MCF 10A (cell line): Measurements from ENCODE around the gene GRIP1. TPM values are rescaled to one million over a fixed set of nuclear protein-coding genes. Genes with fewer than 3 reads are reported as not detected.

ENCODE experiments used
- BruUV-seq: library from RNA; stranded (reverse); fragments of 400-500 nt; replicated peaks from 2 replicates; lab custom pipeline; 2021; lab: Mats Ljungman, UMichigan
- CTCF ChIA-PET: fragments of 300-600 bp; sonication (Branson Sonifier 250); formaldehyde crosslinking; extraction: SDS; loops from one replicate; lab custom pipeline; 2021; ENCODE audit warnings: antibody characterized with exemption, inconsistent platforms; lab: Yijun Ruan, JAX
- POLR2A ChIA-PET: fragments of 300-600, 350-650 bp; sonication (Branson Sonifier 250); formaldehyde crosslinking; extraction: SDS; loops from one replicate; lab custom pipeline; 2020; ENCODE audit warnings: antibody characterized with exemption, inconsistent platforms; lab: Yijun Ruan, JAX
- DNase-seq: peaks from one replicate; pipeline ENCODE4 v3.0.0-alpha.2; 2018; ENCODE audit not compliant: unreplicated experiment
- H3K27ac Mint-ChIP-seq: one replicate; pipeline ENCODE4 v1.8.0; 2022; ENCODE audit warnings: mild to moderate bottlenecking, low read depth, mixed read lengths; ENCODE audit not compliant: unreplicated experiment
- H3K27me3 Mint-ChIP-seq: one replicate; pipeline ENCODE4 v1.8.0; 2022; ENCODE audit warnings: mixed read lengths; ENCODE audit not compliant: insufficient read depth, unreplicated experiment
- H3K36me3 Mint-ChIP-seq: one replicate; pipeline ENCODE4 v1.8.0; 2022; ENCODE audit warnings: mild to moderate bottlenecking, moderate library complexity, mixed read lengths; ENCODE audit not compliant: insufficient read depth, unreplicated experiment
- H3K4me1 Mint-ChIP-seq: one replicate; pipeline ENCODE4 v1.8.0; 2022; ENCODE audit warnings: mixed read lengths; ENCODE audit not compliant: insufficient read depth, unreplicated experiment
- H3K4me3 Mint-ChIP-seq: one replicate; pipeline ENCODE4 v1.8.0; 2022; ENCODE audit warnings: mild to moderate bottlenecking, moderate library complexity, mixed read lengths; ENCODE audit not compliant: unreplicated experiment
- H3K9me3 Mint-ChIP-seq: one replicate; pipeline ENCODE4 v1.8.0; 2022; ENCODE audit warnings: mixed read lengths; ENCODE audit not compliant: unreplicated experiment
- intact Hi-C: fragments of 100-400 bp; cut with micrococcal nuclease; formaldehyde crosslinking; loops from 2 replicates; pipeline ENCODE4 v1.14.1; 2022
- total RNA-seq: library from RNA; stranded (reverse); gene quantifications from 2 replicates; pipeline ENCODE4 v1.2.3, GENCODE V29; 2022
- TF ChIP-seq, protein P1 (sequence below): fragments of 200-600 bp; IDR thresholded peaks from one replicate; pipeline ENCODE4 v1.8.0; 2022; ENCODE audit warnings: antibody characterized with exemption, mild to moderate bottlenecking; ENCODE audit not compliant: unreplicated experiment

The GRIP1 gene
- total RNA-seq, 1 experiment from 2014 or later = 8.2 TPM

GRCh38 chr12:66698558-66698957 is 19.7 kb upstream of the GRIP1 start:
- ChIA-PET CTCF (interaction anchor here (1.2 to 2.0 kb wide), 3 partner anchors 10 to 553 kb away, joined by 4 to 8 read pairs (median 5); no protein-coding TSS in a partner anchor), POLR2A (no interaction called here)
- no peak overlapping the region for H3K27ac Mint-ChIP-seq
- no peaks in the 10 kb centered on the region for H3K9me3 Mint-ChIP-seq
- intact Hi-C loops = no loop called here
- no peaks in the 10 kb centered on the region for H3K4me1 Mint-ChIP-seq
- no peaks in the 10 kb centered on the region for H3K36me3 Mint-ChIP-seq
- no peak for DNase-seq
- BruUV-seq = no TSS peak
- H3K27me3 Mint-ChIP-seq = peaks cover 75% of the 10 kb centered on the region
- TF ChIP-seq, protein P1, sequence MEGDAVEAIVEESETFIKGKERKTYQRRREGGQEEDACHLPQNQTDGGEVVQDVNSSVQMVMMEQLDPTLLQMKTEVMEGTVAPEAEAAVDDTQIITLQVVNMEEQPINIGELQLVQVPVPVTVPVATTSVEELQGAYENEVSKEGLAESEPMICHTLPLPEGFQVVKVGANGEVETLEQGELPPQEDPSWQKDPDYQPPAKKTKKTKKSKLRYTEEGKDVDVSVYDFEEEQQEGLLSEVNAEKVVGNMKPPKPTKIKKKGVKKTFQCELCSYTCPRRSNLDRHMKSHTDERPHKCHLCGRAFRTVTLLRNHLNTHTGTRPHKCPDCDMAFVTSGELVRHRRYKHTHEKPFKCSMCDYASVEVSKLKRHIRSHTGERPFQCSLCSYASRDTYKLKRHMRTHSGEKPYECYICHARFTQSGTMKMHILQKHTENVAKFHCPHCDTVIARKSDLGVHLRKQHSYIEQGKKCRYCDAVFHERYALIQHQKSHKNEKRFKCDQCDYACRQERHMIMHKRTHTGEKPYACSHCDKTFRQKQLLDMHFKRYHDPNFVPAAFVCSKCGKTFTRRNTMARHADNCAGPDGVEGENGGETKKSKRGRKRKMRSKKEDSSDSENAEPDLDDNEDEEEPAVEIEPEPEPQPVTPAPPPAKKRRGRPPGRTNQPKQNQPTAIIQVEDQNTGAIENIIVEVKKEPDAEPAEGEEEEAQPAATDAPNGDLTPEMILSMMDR = no peak
- no peak overlapping the region for H3K4me3 Mint-ChIP-seq

DNA sequence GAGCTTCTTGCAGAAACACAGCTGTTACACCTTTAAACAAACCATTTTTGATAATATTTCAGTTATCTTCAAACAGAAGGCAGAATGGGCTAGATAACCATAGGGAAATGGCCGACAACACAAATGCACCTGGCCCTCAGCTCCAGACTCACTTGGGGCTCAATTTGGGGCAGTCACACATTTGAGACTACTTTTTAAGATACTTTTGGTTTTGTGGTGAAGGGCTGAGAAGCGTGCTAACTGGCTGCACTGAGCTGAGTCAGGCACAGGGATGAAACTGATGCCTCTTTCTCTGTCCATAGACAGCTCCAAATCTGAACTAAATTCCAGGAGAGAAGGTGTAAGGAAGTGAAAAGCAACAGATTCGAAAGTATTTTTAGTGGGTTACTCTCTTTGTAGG is 18.5 kb upstream of the GRIP1 start:
- TF ChIP-seq, protein P1 = no peak

GRCh38 chr12:66694666-66695613 is 16.1 kb upstream of the GRIP1 start:
- BruUV-seq = no TSS peak
- H3K36me3 Mint-ChIP-seq = no peaks in the 10 kb centered on the region
- H3K4me3 Mint-ChIP-seq = no peak overlapping the region
- H3K27me3 Mint-ChIP-seq = peaks cover 43% of the 10 kb centered on the region
- no peak for DNase-seq
- H3K4me1 Mint-ChIP-seq = no peaks in the 10 kb centered on the region
- intact Hi-C loops = loop anchor here (1.0 to 5.0 kb wide), 5 partner anchors 288 to 548 kb away; no protein-coding TSS in a partner anchor
- TF ChIP-seq, protein P1 = no peak
- ChIA-PET POLR2A (interaction anchor here (0.6 kb wide), 1 partner anchor 1698 kb away, joined by 3 read pairs; no protein-coding TSS in a partner anchor), CTCF (interaction anchor here (0.5 to 6.0 kb wide), 30 partner anchors 12 to 1804 kb away, joined by 3 to 87 read pairs (median 3); no protein-coding TSS in a partner anchor)
- no peak overlapping the region for H3K27ac Mint-ChIP-seq
- H3K9me3 Mint-ChIP-seq = no peaks in the 10 kb centered on the region

More for the DNA sequence above, 18.5 kb upstream of the GRIP1 start:
- Mint-ChIP-seq H3K9me3 (no peaks in the 10 kb centered on the region), H3K36me3 (no peaks in the 10 kb centered on the region), H3K27me3 (peaks cover 63% of the 10 kb centered on the region), H3K4me1 (no peaks in the 10 kb centered on the region), H3K27ac (no peak overlapping the region), H3K4me3 (no peak overlapping the region)
- no peak for DNase-seq
- BruUV-seq = no TSS peak
- ChIA-PET POLR2A (interaction anchor here (0.7 kb wide), 1 partner anchor 262 kb away, joined by 3 read pairs; no protein-coding TSS in a partner anchor), CTCF (interaction anchor here (1.1 to 6.0 kb wide), 5 partner anchors 9 to 552 kb away, joined by 5 to 87 read pairs (median 5); no protein-coding TSS in a partner anchor)
- intact Hi-C loops = no loop called here
